ENCODE data around the gene FRZB. TPM values are rescaled to one million over a fixed set of nuclear protein-coding genes. Genes with fewer than 3 reads are reported as not detected.
"Not testable (repeated sequence)": the region's sequence is repeated elsewhere in the genome, so short reads cannot be mapped to it uniquely, and the experiment has no call there.

The FRZB gene
- total RNA-seq, 4 donors from 2014 or later: 1.6 to 20.4 (median 12.0) TPM

GRCh38 chr2:182894174-182894573, 27.7 kb upstream of the FRZB start:
- intact Hi-C loops (cut with DNase I; ENCODE audit: low total_unique reads): no loop called here
- DNase-seq (ENCODE audit: low spot score in 2 of 2): no peak

GRCh38 chr2:182893666-182894065, 27.2 kb upstream of the FRZB start:
- 85 to 87% methylated on average over 11 of the region's 11 CpGs for WGBS, 2 donors

More at GRCh38 chr2:182894174-182894573, 27.7 kb upstream of the FRZB start:
- WGBS, 2 donors: 86 to 91% methylated on average over 8 to 9 of the region's 9 CpGs
- H3K4me3 ChIP-seq (ENCODE audit: low read depth, poor library complexity, severe bottlenecking): no peak overlapping the region
- no peak for TF ChIP-seq CTCF (IDR thresholded peaks at IDR 0.05)
- TF ChIP-seq POLR2A (IDR thresholded peaks at IDR 0.05): no peak

GRCh38 chr2:182893035-182893434, 26.6 kb upstream of the FRZB start:
- intact Hi-C loops (cut with DNase I; ENCODE audit: low total_unique reads); DNase-seq (ENCODE audit: low spot score in 2 of 2); H3K4me3 ChIP-seq (ENCODE audit: low read depth, poor library complexity, severe bottlenecking): not testable (repeated sequence)
- 89 to 95% methylated on average over 7 of the region's 7 CpGs for WGBS, 2 donors

More at GRCh38 chr2:182893666-182894065, 27.2 kb upstream of the FRZB start:
- no peak overlapping the region for H3K4me3 ChIP-seq (ENCODE audit: low read depth, poor library complexity, severe bottlenecking)
- no peak for DNase-seq (ENCODE audit: low spot score in 2 of 2)
- no peak for TF ChIP-seq POLR2A (IDR thresholded peaks at IDR 0.05)
- no peak for TF ChIP-seq CTCF (IDR thresholded peaks at IDR 0.05)
- intact Hi-C loops (cut with DNase I; ENCODE audit: low total_unique reads): no loop called here

GRCh38 chr2:182891611-182892010, 25.2 kb upstream of the FRZB start:
- 63 to 66% methylated on average over 4 of the region's 4 CpGs for WGBS, 2 donors
- TF ChIP-seq CTCF (IDR thresholded peaks at IDR 0.05): no peak
- no peak for TF ChIP-seq POLR2A (IDR thresholded peaks at IDR 0.05)
- DNase-seq (ENCODE audit: low spot score in 2 of 2): no peak
- intact Hi-C loops (cut with DNase I; ENCODE audit: low total_unique reads): no loop called here
- H3K4me3 ChIP-seq (ENCODE audit: low read depth, poor library complexity, severe bottlenecking): no peak overlapping the region

- TF ChIP-seq POLR2A (IDR thresholded peaks at IDR 0.05) (no peak), CTCF (IDR thresholded peaks at IDR 0.05) (no peak)
- no peak for DNase-seq (ENCODE audit: low spot score in 2 of 2)
- no peak overlapping the region for H3K4me3 ChIP-seq (ENCODE audit: low read depth, poor library complexity, severe bottlenecking)
- intact Hi-C loops (cut with DNase I; ENCODE audit: low total_unique reads): no loop called here
- WGBS, 2 donors: 55 to 65% methylated on average over 3 of the region's 3 CpGs
Observed at GRCh38 chr2:182890773-182891378, 24.4 kb upstream of the FRZB start.

DNA sequence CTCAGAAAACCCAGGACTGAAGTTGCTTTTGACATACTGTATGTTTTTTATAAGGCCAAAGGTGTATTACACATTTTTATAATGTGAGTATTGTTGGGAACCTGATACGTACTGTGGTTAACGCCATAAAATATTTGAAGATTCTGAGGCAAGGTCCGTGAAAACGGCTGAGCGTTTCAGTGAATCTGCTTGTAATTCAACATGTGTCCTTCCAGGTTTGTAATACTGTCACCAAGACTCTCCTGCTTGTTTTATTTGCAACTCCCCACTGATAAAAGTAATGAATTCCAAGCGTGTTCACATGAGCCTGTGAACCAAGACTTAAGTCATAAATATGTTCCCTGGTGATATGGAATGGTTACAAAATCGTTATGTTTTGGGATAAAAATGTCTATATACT, 23.9 kb upstream of the FRZB start:
- TF ChIP-seq POLR2A (IDR thresholded peaks at IDR 0.05) (no peak), CTCF (IDR thresholded peaks at IDR 0.05) (no peak)
- WGBS, 2 donors: 72 to 81% methylated on average over 7 of the region's 7 CpGs
- intact Hi-C loops (cut with DNase I; ENCODE audit: low total_unique reads): no loop called here
- no peak overlapping the region for H3K4me3 ChIP-seq (ENCODE audit: low read depth, poor library complexity, severe bottlenecking)
- DNase-seq (ENCODE audit: low spot score in 2 of 2): no peak

Data from lower leg skin (tissue), 4 donors.